Neuron (in vitro differentiated cells): ENCODE measurements around the gene SGPP2.

Source experiments
- H2AFZ ChIP-seq: one replicate; pipeline ENCODE4 v1.6.1; 2013; ENCODE audit warnings: low read depth, mild to moderate bottlenecking, inconsistent platforms, low read length, moderate library complexity
- H3K27me3 ChIP-seq: one replicate; pipeline ENCODE4 v1.6.1; 2013; ENCODE audit warnings: low read length; ENCODE audit not compliant: insufficient read depth
- H3K36me3 ChIP-seq: one replicate; pipeline ENCODE4 v1.6.1; 2013; ENCODE audit warnings: low read length; ENCODE audit not compliant: insufficient read depth
- H3K4me1 ChIP-seq: one replicate; pipeline ENCODE4 v1.6.1; 2013; ENCODE audit warnings: low read length; ENCODE audit not compliant: insufficient read depth
- H3K4me3 ChIP-seq: 2 replicates; pipeline ENCODE4 v1.5.1; 2013; ENCODE audit warnings: mild to moderate bottlenecking, low read length, moderate library complexity
- H3K9me3 ChIP-seq: one replicate; pipeline ENCODE4 v1.6.1; 2013; ENCODE audit warnings: low read length

Gene SGPP2

DNA sequence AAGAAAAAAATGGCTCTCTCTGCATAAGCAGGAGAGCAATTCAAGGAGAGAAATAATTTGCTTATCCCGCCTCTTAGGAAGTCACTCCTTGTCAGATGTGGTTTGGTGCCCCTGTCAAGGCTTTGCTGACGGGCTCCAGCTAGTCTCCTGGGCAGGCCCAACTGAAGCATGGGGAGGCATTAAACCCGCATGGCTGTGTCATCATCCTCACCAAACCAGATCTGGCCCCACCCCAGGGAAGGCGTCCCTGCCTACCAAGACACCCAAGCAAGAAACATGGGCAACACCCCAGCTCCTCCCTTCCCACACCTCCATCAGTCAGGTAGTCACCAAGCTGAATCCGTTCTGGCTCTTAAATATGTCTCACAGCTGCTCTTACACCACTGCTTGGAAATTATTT is 108.0 kb downstream of the SGPP2 start:
- H3K9me3 ChIP-seq = no peaks in the 10 kb centered on the region
- no peaks in the 10 kb centered on the region for H3K27me3 ChIP-seq
- no peak overlapping the region for H3K4me3 ChIP-seq
- H3K36me3 ChIP-seq = no peaks in the 10 kb centered on the region
- H2AFZ ChIP-seq = no peak overlapping the region
- H3K4me1 ChIP-seq = peaks cover 19% of the 10 kb centered on the region

DNA sequence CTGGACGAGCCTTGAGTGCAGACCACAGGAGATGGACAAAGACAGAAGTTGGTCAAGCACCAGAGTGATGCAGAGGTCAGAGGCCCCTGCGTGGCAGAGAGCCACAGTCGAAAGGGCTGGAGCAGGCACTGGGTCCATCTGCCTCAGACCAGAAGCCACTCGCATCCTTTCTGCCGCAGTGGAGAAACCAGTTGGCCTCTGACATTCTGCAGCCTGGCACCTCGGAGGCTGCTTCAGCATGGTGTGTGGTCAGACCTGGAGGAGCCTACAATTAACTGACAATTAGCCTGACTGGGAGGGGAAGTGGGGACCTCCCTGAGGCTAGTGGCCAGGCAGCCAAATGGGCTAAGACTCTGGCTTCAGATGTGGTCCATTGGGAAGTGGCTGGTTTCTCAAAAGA is 111.1 kb downstream of the SGPP2 start:
- H3K36me3 ChIP-seq = no peaks in the 10 kb centered on the region
- H3K9me3 ChIP-seq = peaks cover 6% of the 10 kb centered on the region
- H3K4me3 ChIP-seq = no peak overlapping the region
- H3K4me1 ChIP-seq = peaks cover 17% of the 10 kb centered on the region
- H2AFZ ChIP-seq = no peak overlapping the region
- no peaks in the 10 kb centered on the region for H3K27me3 ChIP-seq

DNA sequence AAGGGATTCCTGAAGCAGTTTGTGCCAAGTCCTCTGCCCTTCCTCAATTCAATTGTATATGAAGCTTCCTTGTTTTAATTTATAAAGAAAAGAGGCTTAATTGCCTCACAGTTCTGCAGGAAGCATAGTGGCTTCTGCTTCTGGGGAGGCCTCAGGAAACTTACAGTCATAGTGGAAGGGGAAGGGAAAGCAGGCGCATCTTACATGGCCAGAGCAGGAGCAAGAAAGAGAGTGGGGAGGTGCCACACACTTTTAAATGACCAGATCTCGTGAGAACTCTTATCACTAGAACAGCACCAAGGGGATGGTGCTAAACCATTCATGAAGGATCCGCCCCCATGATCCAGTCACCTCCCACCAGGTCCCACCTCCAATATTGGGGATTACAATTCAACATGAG is 114.2 kb downstream of the SGPP2 start:
- H3K9me3 ChIP-seq = peaks cover 6% of the 10 kb centered on the region
- H3K27me3 ChIP-seq = no peaks in the 10 kb centered on the region
- peaks cover 17% of the 10 kb centered on the region for H3K4me1 ChIP-seq
- no peaks in the 10 kb centered on the region for H3K36me3 ChIP-seq
- no peak overlapping the region for H2AFZ ChIP-seq
- H3K4me3 ChIP-seq = no peak overlapping the region

DNA sequence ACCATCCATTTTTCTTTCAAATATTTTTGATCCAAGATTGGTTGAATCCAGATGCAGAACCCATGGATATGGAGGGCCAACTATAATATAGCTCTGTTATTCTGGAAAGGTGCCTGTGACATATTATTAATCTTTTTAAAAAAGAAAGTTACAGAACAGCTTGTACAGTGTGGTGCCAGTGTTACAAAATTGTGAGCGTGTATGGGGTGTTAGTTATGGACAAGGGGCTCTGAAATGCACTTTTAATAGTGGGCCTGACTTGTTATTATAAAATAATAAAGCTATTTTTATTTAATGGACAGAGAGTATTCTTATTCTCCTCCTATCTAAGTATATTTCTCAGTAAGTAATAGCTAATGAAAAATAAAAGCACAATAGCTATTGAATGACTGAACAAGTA is 120.3 kb downstream of the SGPP2 start:
- no peaks in the 10 kb centered on the region for H3K36me3 ChIP-seq
- H3K9me3 ChIP-seq = no peaks in the 10 kb centered on the region
- H3K27me3 ChIP-seq = no peaks in the 10 kb centered on the region
- H2AFZ ChIP-seq = no peak overlapping the region
- peaks cover 37% of the 10 kb centered on the region for H3K4me1 ChIP-seq
- no peak overlapping the region for H3K4me3 ChIP-seq

GRCh38 chr2:222545823-222546795 is 121.8 kb downstream of the SGPP2 start:
- Histone ChIP-seq H3K27me3 (no peaks in the 10 kb centered on the region), H3K36me3 (no peaks in the 10 kb centered on the region), H3K4me1 (peaks cover 51% of the 10 kb centered on the region), H3K4me3 (no peak overlapping the region), H3K9me3 (no peaks in the 10 kb centered on the region), H2AFZ (peak overlapping the region; percentile 3)

DNA sequence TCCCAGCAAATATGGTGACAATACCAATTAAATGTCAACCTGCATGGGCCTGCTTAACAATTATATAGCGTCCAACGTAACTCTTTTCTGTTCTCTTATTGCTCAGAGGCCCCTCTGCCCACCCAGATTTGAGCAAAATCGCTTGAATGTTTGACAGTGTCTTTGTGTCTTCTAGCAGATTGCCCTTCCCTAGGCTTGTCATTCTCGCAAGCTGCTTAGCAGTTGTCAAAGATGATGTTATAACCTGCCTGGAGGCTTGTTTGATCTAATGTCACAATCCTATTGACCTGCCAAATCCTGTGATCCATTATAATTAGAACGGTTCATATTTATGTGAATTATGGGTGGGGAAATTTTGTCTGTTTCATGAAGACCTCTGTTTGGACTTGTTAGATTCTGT is 122.7 kb downstream of the SGPP2 start:
- Histone ChIP-seq H3K36me3 (no peaks in the 10 kb centered on the region), H3K4me3 (no peak overlapping the region), H3K4me1 (peaks cover 52% of the 10 kb centered on the region), H3K9me3 (no peaks in the 10 kb centered on the region), H3K27me3 (no peaks in the 10 kb centered on the region), H2AFZ (no peak overlapping the region)

GRCh38 chr2:222548992-222549391 is 124.6 kb downstream of the SGPP2 start:
- Histone ChIP-seq H3K4me3 (no peak overlapping the region), H3K36me3 (no peaks in the 10 kb centered on the region), H2AFZ (no peak overlapping the region), H3K9me3 (no peaks in the 10 kb centered on the region), H3K4me1 (peaks cover 56% of the 10 kb centered on the region), H3K27me3 (no peaks in the 10 kb centered on the region)

DNA sequence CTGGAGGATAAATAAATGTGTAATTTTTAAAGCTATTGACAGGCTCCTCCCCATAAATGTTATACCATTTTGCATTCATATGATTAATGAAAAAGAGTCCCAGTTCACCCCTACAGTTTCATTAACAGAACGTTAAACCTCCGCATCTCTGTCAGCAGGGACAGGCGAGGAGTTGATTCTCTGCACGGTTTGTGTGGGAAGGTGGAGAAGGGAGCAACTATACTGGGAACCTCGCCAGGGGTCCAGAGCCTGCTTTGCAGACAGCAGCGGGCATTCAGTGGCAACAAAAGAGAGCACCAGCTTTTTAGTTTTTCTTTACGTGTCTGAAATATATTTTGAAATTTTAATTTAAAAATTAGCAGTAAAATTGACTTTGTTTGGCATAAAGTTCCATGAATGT is 130.2 kb downstream of the SGPP2 start:
- H3K36me3 ChIP-seq = no peaks in the 10 kb centered on the region
- peaks cover 5% of the 10 kb centered on the region for H3K9me3 ChIP-seq
- H3K4me1 ChIP-seq = peaks cover 20% of the 10 kb centered on the region
- H2AFZ ChIP-seq = no peak overlapping the region
- H3K4me3 ChIP-seq = no peak overlapping the region
- no peaks in the 10 kb centered on the region for H3K27me3 ChIP-seq

GRCh38 chr2:222561151-222561550 is 136.8 kb downstream of the SGPP2 start:
- Histone ChIP-seq H3K36me3 (peaks cover 8% of the 10 kb centered on the region), H3K9me3 (peaks cover 5% of the 10 kb centered on the region), H3K27me3 (no peaks in the 10 kb centered on the region), H2AFZ (no peak overlapping the region), H3K4me3 (no peak overlapping the region), H3K4me1 (peaks cover 6% of the 10 kb centered on the region)

- Histone ChIP-seq H3K4me1 (peaks cover 6% of the 10 kb centered on the region), H3K9me3 (peaks cover 5% of the 10 kb centered on the region), H2AFZ (no peak overlapping the region), H3K27me3 (no peaks in the 10 kb centered on the region), H3K4me3 (no peak overlapping the region), H3K36me3 (peaks cover 14% of the 10 kb centered on the region)
Observed at GRCh38 chr2:222561817-222562645, 137.7 kb downstream of the SGPP2 start.

GRCh38 chr2:222563106-222563718 is 138.9 kb downstream of the SGPP2 start:
- H3K36me3 ChIP-seq = peaks cover 22% of the 10 kb centered on the region
- H3K27me3 ChIP-seq = no peaks in the 10 kb centered on the region
- H3K4me3 ChIP-seq = no peak overlapping the region
- H2AFZ ChIP-seq = no peak overlapping the region
- peaks cover 6% of the 10 kb centered on the region for H3K4me1 ChIP-seq
- H3K9me3 ChIP-seq = peaks cover 5% of the 10 kb centered on the region

DNA sequence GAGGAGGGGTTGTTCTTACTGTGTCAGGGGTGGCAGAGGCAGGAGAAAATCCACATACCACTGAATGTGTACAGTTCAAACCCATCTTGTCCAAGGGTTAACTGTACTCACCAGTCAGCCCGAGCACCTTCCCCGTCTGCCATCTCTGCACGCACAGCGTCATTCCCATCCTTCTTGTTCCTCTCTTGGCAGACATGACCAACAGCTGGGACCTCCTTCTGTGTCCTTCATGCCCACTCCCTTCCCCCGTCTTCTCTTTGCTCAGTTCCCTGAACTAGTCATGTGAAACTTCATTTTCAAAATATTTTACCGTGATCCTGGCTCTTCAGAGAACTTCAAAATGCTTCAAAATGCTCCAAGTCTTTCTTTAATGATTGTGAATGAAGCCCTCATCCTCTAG is 139.6 kb downstream of the SGPP2 start:
- Histone ChIP-seq H3K4me1 (peaks cover 6% of the 10 kb centered on the region), H3K36me3 (peaks cover 24% of the 10 kb centered on the region), H3K4me3 (no peak overlapping the region), H3K27me3 (no peaks in the 10 kb centered on the region), H3K9me3 (no peaks in the 10 kb centered on the region), H2AFZ (no peak overlapping the region)

DNA sequence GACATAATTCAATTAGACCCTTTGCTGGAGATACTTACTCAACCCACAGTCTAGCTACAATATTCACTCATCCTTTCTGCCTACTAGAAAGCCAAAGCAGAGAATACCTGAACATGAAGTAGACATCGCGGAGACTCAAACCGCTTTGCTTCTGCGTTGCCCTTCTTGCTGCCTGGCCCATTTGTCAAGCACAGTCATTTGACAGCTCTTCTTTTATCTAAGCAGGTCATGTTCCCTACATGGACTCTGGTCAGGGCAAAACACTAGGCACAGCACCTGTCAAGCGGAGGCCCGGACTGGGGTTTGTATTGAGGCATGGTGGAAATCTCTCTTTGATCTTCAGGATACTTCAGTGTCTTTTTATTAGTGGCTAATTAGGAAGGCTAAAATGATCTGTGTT is 141.9 kb downstream of the SGPP2 start:
- Histone ChIP-seq H2AFZ (no peak overlapping the region), H3K4me3 (no peak overlapping the region), H3K27me3 (no peaks in the 10 kb centered on the region), H3K9me3 (no peaks in the 10 kb centered on the region), H3K4me1 (peaks cover 4% of the 10 kb centered on the region), H3K36me3 (peaks cover 35% of the 10 kb centered on the region)
